Activated naive CD4-positive, alpha-beta T cell treated with Interleukin-2 at 50 U/mL for 16 hours (primary cell): ENCODE data around the gene VGF.
"Not testable (repeated sequence)": the region's sequence is repeated elsewhere in the genome, so short reads cannot be mapped to it uniquely, and the experiment has no call there.

Source experiments
- DNase-seq: peaks from one replicate; pipeline ENCODE4 v3.0.0-alpha.2; 2020

Gene VGF

DNA sequence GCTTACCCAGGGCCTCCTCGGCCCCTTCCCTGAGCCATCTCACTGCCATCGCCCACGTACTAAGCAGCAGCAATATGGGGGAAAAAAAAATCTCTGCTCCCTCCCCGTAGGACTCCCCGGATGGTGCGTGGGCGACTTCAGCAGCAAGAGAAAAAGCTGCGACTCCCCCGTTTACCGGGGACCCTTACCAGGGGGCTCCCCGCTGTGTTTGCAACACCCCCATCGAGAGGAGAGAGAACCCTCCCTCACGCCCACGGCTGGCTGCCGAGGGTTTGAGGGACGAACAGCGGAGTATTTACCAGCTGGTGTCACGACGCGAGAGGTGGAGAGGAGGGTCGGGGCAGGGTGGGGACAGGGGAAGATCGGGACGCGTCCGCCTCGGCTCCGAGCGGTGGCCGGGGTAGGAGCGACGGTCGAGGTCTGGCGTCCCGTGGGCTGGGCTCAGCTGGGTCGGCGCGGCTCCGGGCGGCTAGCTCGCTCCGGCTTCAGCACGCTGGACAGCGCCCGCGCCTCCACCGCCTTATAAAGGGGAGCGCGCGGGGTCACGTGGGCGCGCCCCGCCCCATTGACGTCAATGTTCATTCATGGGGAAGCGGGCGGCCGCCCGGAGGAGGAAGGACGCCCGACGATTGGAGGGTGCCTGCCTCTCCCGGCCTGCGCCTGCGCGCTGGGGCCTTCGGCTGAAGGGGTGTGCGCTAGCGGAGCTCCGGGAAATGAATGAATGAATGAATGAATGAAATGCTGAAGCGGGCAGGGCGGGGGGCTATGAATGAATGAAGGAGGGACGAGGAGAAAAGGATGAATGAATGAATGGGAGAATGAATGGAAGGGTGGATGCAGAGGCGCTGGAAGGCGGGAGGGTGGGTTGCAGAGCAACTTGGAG lies at the start of gene VGF:
Gene VGF (minus strand): TSS at position 495 of the 883 bp plus-strand sequence. CDS start 726 bp downstream, outside the sequence.
- DNase-seq: peak; percentile 91

DNA sequence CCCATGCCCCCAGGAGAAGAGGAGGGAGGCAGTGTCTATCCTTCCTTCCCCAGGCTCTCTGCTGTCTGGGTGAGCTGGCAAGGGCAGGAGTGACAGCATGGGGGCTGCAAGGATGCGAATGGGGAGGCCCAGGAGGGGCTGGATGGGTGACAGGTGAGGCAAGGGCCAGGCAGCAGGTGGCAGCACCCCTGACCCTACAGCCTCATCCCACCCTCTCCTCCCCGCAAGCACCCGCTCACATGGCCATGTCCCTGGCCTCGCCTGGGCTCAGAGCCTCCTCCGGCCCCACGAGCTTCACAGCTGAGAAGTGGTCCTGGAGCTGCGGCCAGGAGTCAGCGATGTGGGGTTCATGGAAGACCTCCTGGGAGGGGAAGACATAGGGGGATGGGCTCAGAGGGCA lies 46.6 kb upstream of the VGF start:
- no peak for DNase-seq

DNA sequence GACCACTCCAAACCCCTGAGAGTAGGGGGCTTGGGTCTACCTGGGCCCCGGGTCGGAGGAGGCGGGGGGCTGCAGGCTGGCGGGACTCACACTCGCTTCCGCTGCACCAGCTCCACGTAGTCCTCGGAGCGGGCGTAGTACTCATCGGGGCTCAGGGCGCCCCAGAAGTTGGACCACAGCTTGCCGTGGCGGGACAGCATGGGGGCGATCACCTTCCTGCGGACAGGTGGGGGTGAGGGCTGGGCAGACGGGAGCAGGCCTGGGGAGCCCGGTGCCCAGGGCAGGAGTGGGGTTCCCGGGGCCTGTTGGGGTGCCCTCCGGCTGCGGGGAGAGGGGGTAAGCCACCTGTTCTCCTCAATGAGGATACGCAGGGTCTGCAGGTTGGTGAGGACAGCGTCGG lies 46.1 kb upstream of the VGF start:
- DNase-seq: no peak

DNA sequence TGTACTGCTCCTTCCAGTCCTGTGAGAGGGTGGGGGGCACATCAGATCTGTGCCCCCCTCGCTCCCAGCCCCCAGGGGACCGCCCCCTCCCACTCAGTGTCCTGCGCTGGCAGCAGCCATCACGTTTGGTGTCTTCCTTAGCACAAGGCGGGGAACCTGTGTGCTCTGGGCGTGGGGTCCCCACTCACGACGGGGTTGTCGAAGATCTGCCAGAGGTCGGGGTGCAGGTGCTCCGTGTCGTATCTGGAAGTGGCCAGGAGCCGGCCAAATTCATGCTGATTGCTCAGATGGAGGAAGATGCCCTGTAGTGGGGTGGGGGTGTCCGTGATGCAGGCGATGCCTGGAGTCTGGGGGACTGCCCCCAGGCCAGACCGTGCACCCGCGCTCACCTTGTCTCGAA lies 44.8 kb upstream of the VGF start:
- no peak for DNase-seq

DNA sequence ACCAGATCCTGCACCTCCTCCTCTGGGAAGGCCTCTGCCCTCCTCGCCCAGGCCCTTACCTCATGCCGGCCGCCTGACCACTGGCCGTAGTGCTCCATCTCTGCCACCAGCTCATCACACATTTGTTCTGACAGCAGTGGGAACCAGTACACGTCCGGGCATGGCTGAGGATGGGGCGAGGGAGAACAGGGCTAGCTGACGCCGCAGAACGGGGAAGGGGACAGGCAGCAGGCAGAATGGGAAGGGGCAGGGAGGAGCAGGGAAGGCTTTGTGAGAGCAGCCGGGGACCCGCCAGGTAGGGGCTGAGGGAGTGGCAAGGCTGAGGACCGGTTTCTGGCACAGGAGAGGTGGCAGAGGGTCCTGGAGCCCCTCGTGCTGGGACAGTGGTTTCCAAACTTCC lies 43.4 kb upstream of the VGF start:
- no peak for DNase-seq

DNA sequence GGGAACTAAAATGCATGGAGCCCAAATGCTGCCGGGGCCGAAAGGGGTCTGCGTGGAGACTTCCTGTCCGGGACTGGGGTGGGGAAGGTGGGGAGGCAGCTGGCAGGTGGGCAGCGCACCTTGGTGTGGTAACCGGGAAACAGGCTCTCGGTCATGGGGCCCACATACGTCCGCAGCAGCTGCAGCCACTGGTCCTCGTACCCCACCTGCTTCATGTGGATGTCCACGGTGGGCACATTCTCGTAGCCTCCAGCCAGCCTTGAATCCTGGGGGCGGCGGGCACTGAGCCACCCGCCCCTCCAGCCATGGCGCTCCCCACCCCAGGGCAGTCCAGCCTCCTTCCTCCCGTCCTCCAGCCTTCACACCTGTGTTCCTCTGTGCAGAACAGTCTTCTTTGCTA lies 42.1 kb upstream of the VGF start:
- DNase-seq: no peak

DNA sequence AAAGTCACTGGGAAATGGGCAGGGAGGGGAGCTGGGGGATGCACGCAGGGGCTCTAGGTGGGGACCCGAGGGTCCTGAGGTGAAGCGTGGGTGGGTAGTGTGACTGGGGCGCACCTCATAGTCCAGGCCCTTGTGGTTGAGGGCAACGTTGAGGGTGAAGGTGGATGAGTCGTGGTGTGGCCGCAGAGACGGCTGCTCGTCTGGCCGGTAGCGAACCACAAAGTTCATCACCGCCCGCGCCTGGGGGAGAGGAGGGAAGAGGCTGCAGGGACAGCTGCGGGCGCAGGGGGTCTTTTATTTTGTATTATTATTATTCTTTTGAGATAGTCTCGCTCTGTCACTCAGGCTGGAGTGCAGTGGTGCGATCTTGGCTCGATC lies 41.3 kb upstream of the VGF start:
- DNase-seq: no peak

DNA sequence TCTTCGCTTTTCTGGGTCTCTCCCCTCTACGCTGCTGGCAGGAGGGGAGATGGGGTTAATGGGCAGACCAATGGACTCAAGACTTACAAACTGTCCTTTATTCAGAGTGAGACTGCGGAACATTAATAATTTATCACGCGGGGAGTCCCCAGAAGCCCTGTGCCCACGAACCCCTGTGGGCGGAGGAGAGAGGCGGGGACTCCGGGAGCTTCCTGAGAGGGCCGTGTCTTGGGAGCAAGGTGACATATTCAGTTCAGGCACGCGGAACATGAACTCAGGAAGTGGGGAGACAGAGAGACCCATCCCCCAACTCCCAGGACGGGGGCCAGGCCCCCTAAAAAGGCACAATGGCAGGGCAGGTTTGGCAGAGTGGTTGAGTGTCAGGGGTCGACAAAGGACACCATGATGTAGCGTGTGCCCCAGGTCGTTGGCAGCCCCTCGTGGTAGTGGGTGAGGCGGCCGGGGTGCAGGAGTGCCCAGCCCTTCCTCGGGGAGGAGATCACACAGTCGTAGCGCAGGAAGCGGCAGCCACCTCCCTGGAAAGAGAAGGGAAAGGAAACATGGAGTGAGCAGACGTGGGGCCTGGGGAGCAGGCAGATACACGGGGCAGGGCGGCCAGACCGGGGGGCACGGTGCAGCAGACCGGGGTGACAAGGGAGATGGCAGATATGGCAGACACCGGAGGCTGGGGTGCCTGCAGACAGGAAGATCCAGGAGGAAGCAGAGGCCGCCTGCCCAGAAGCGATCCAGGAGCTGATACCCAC lies 40.7 kb upstream of the VGF start:
- DNase-seq: no peak

DNA sequence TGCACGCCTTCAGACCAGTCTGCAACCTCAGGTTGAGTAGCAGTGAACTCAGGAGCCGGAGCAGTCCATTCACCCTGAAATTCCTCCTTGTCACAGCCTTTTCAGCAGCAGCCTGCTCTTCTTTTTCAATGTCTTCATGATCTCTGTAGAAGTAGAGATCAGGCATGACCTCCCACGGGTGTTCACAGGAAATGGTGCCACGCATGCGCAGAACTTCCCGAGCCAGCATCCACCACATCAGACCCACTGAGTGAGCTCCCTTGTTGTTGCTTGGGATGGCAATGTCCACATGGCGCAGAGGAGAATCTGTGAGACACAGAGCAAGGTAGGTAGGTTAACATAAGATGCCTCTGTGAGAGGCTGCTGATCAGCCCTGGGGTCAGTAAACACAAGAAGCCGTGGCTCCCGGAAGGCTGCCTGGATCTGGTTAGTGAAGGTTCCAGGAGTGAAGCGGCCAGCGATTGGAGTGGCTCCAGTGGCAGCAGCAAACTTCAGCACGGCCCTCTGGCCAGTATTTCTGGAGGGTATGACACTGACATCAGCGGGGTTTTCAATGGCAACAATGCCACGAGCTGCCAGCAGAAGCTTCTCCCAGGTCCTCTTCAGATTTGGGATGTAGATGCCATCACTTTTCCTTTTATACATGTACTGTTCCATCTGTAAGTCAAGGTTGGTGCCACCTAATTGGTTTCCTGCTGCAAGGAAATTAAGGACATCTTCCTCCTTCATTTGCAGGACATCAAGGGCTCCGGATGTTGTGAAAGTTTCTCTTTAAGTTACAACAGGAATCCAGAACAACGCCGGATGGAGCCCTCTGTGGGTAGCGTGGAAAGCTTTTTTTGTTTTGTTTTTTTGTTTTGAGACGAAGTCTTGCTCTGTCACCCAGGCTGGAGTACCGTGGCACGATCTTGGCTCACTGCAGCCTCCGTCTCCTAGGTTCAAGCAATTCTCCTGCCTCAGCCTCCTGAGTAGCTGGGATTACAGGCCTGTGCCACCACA lies 38.7 kb upstream of the VGF start:
- DNase-seq: peak; percentile 45

DNA sequence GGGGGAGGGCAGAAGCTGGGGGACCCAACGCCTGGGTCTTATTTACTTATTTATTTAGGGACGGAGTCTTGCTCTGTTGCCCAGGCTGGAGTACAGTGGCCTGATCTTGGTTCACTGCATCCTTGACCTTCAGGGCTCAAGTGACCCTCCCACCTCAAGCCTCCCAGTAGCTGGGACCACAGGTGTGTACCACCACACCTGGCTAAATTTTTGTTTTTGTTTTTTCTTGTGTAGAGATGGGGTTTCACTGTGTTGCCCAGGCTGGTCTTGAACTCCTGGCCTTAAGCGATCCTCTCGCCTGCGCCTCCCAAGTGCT lies 37.2 kb upstream of the VGF start:
- no peak for DNase-seq

DNA sequence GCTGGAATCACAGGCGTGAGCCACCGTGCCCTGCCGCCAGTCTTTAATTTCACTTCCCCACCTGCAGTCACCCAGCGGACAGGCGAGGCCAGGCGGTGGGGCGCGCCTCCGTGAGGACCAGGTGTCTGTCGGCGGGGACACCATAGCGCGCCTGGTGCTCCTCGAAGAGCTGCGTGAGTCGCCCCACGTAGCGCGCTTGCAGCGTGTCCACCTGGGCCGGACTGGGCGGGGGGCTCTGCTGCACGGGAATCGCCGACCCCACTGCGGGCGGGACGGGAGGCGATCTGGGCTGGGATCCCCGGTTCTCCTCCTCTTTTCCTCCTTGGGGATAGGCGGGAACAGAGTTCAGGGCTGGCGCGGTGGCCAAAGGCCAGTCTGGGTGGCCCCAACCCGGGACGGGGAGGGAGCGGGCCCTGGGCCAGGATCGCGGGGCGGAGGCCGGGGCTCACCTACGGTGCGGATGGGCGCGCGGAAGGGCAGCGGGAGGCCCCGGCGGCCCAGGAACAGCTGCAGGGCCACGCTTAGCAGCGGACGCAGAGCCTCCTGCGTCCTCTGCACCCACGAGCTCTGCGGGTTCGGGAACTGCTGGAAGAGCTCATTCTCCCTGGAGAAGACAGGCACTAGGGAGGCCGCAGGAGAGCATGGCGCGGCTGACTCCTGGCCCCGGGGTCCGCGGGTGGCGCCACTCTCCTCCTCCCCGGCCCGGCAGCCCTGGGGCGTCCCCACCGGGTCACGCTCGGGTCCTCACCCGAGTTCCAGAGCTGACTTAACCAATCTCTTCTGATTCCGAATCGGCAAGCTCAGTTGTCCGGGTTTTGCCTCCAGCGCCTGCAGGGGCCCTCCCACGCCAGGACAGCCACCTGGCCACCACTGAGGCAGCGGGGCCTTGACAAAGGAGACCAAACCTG lies 36.6 kb upstream of the VGF start:
- no peak for DNase-seq

DNA sequence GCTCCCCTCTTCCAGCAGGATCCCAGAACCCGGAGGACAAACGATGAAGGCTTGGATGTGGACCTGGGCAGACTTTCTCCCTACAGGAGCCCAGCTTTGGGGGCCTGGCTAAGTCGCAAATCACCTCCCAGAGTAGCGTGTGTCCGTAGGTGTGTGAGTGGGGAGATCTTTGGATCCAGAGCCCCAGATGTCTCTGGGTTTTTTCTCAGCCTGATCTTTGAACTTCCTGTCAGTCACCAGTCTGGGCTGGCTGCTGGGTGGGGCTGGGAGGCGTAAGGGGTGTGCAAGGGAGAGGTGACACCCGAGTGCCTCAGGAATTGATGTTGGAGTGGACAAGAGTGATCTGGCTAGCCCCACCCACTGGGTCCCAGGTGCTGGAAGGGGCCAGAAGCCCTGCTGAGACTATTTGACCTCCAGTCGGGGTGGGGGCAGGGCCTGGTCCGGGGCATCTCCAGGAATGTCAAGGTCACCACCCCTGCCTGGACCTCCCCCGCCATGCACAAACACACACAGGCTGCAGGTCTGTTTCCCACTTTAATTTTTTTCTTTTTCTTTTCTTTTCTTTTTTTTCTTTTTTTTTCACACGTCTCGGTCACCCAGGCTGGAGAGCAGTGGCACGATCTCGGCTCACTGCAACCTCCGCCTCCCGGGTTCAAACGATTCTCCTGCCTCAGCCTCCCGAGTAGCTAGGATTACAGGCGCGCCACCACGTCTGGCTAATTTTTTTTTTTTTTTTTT lies 35.7 kb upstream of the VGF start, which contains the start of gene MOGAT3:
Gene MOGAT3 (minus strand): TSS at position 175 of the 738 bp plus-strand sequence. CDS start 182 bp downstream, outside the sequence.
- no peak for DNase-seq

DNA sequence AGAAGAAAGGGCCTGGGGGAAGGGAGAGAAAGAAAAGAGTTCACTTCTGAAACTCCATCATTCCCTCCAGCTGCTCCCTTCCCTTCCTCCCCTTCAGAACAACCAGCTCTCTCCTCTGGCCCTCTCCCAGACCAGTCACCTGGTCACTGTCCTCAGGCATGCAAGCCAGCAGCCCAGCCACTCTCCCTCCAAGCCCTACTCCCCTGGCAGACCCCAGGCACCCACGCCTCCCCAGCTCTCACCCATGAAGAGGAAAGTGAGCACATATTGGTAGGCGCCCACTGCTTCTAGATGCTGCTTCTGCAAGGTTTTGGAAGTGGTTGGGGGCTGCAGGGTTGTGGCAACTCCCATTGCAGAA lies 35.1 kb upstream of the VGF start:
- no peak for DNase-seq

DNA sequence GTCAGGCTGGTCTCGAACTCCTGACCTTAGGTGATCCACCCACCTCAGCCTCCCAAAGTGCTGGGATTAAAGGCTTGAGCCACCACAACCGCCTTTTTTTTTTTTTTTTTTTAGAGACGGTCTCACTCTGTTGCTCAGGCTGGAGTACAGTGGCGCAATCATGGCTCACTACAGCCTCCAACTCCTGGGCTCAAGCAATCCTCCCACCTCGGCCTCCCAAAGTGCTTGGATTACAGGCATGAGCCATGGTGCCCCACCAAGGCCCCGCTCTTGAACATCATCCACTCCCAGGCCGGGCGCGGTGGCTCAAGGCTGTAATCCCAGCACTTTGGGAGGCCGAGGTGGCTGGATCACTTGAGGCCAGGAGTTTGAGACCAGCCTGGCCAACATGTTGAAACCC lies 34.2 kb upstream of the VGF start:
- not testable (repeated sequence) for DNase-seq

DNA sequence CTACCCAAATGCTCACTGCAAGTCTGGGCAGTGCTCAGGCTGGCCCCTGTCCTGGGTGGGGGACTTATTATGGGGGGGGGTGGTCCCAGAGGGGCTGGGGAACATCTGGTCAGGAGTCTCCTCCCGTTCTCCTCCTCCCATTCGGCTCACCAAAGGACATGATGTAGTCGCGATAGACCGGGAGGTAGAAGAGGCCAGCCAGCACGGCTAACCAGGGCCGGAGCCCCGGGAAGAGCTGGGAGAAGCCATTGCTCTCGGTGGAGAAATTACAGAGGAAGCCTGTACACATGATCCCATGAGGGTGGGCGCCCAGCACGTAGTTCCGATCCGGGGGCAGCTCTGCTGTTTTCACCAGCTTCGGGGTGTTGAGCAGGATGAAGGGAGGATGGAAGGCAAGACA lies 33.1 kb upstream of the VGF start:
- no peak for DNase-seq

DNA sequence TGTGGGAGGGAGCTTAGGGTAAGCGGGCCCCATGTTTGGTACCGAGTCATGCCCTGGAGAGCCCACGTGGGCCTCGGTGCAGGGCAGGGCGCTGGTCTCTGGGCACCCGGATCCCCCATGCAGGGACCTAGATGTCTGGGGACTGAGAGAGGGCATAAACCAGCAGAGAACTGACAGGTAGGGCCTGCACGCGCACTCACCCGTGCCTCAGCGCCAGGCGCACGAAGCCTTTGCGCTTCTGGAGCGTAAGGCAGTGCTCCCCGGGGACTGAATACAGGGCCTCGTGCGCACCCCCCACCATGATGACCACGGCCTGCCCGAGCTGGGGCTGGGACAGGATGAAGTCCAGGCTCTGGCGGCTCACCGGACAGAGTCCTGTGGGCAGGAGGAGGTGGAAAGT lies 32.6 kb upstream of the VGF start:
- no peak for DNase-seq

DNA sequence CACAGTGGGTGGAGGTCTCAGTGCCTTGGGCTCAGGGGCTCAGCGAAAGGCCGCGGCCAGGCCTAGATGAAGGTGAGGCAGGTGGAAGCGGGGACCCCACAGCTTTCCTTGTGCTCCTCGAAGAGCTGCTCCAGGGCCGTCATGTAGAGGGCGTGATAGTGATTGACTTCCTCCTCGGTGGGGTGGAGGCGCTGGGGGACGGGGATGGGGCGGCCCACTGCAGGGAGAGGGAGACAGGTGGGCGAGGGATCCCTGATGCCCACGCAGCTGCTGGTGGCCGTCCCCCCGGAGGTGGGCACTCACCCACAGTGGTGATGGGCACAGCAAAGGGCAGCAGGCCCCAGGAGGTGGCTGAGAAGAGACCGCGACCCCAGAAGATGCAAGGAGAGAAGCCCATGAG lies 30.5 kb upstream of the VGF start:
- DNase-seq: no peak

DNA sequence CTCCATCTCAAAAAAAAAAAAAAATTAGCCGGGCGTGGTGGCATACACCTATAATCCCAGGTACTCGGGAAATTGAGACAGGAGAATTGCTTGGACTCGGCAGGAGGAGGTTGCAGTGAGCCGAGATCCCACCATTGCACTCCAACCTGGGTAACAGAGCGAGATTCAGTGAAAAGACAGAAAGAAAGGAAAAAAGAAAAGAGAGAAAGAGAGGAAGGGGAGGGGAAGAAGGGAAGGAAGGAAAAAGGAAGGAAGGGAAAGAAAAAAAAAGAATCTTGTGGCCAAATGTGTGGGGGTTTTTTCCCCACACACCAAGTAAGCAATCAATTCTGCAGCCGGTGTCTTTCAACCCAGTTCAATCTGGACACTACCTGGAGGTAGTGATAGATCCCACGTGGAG lies 23.7 kb upstream of the VGF start:
- no peak for DNase-seq

DNA sequence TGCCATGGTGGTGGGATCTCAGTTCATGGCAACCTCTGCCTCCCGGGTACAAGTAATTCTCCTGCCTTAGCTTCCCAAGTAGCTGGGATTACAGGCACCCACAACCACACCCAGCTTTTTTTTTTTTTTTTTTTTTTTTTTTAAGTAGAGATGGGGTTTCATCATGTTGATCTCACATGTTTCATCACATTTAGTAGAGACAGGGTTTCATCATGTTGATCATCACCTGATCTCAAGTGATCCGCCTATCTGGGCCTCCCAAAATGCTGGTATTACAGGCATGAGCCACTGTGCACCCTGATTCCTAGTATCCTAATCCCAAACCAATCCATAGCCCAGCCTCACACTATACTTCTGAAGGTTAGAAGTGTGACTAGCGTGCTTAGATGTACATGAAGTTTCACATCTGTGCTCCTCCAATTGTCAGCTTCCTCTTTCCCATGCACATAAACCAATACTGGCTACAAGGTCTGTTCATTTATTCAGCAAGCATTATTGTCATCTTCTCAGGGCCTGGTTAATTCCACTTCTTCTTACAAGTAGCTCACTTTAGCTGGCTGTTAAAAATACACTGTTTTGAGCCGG lies 21.6 kb upstream of the VGF start:
- no peak for DNase-seq

DNA sequence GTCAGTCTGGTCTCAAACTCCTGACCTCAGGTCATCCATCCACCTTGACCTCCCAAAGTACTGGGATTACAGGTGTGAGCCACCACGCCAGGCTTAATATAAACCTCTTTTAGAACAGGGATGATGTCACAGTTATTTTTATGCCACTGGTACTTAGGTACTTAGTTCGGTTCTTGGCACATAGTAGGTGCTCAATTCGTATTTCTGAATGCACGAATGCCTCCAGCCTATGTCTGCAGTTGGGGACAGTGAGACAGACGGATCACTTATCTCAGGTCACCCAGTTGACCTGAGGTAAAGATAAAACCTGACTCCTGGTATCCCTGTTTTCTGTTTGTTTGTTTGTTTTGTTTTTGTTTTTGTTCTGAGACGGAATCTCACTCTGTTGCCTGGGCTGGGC lies 20.8 kb upstream of the VGF start:
- DNase-seq: no peak

DNA sequence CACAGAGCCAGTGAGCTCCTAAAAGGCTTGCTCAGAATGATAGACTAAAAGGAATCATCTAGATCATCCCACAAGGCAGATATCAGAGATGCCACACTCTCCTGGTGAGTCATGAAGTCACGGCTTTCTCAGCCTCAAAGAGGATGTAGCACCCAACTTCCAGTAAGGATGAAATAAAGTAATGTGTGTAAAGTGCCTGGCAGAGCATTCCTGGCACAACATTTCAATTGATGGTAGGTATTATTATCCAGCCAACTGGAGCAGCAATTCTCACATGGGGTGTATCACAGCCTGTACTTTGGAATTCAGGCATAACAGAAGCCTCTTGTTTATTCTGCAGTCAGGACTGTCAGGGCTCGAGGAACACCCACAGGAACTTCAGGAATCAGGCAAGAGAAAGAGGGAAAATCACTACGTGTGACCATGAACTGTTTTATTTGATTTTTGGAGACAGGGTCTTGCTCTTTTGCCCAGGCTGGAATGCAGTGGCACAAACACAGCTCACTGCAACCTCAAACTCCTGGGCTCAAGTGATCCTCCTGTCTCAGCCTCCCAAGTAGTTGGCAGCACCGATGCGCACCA lies 20.0 kb upstream of the VGF start:
- no peak for DNase-seq
